Measurements from ENCODE around the gene RMI2.
A peak's percentile ranks its signal among the peaks of the same experiment; 100 is the strongest.

Gene RMI2

DNA sequence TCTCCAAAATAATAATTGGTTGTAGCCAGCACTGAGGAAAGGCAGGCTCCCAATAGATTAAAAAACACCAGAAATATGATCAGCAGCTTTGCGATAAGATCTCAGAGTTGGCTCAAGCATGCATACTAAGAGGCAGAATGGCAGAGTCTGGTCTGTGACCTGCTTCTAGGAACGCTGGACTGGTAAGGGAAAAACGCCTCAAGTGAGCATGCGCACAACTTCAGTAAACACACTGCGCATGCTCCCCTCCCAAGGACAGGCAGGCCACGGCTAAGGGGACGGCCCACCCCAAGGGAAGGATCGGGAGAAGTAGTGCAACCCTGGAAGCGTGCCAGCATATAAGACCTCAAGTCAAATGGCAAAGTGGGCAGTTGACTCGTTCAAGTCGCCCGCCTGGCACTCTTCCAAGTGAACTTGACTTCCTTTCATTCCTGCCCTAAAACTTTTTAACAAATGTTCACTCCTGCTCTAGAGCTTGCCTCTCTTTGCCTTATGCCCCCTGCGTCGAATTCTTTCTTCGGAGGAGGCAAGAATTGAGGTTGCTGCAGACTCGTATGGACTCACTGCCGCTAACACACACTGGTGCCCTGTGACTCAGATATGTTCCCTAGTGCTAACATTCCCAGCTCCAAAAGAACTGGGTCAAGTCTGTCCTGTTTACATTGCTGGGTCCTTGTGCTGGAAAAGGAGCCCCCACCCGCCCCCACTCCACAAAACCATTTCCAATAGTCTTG is 41.7 kb upstream of the RMI2 start:
- intact Hi-C loops (cut with micrococcal nuclease): no loop called here
- H3K9me3 Mint-ChIP-seq: no peaks in the 10 kb centered on the region
- H3K27ac Mint-ChIP-seq: no peak overlapping the region
- H3K27me3 Mint-ChIP-seq: peaks cover 30% of the 10 kb centered on the region
- H3K4me3 Mint-ChIP-seq: no peak overlapping the region
- H3K36me3 Mint-ChIP-seq (ENCODE audit: low read depth): no peaks in the 10 kb centered on the region
- peaks cover 52% of the 10 kb centered on the region for H3K4me1 Mint-ChIP-seq (ENCODE audit: low read depth)

DNA sequence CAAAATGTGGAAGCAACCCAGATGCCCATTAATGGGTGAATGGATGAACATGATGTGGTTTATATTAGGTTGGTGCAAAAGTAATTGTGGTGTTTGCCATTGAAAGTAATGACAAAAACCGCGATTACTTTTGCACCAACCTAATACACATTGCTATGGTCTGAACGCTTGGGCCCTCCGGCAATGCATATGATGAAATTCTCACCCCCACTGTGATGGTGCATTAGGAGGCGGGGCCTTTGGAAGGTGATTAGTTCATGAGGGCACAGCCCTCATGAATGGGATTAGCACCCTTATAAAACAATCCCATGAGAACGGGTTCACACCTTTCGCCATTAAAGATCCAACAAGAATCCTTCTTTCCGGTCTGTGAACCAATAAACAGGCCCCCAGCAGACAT is 38.9 kb upstream of the RMI2 start:
- Mint-ChIP-seq H3K27me3 (peaks cover 25% of the 10 kb centered on the region), H3K4me3 (no peak overlapping the region), H3K36me3 (ENCODE audit: low read depth) (no peaks in the 10 kb centered on the region), H3K9me3 (no peaks in the 10 kb centered on the region), H3K27ac (peak overlapping the region; percentile 56), H3K4me1 (ENCODE audit: low read depth) (peaks cover 72% of the 10 kb centered on the region)
- intact Hi-C loops (cut with micrococcal nuclease): loop anchor here (5.0 kb wide), 1 partner anchor 51 kb away; no protein-coding TSS in a partner anchor

DNA sequence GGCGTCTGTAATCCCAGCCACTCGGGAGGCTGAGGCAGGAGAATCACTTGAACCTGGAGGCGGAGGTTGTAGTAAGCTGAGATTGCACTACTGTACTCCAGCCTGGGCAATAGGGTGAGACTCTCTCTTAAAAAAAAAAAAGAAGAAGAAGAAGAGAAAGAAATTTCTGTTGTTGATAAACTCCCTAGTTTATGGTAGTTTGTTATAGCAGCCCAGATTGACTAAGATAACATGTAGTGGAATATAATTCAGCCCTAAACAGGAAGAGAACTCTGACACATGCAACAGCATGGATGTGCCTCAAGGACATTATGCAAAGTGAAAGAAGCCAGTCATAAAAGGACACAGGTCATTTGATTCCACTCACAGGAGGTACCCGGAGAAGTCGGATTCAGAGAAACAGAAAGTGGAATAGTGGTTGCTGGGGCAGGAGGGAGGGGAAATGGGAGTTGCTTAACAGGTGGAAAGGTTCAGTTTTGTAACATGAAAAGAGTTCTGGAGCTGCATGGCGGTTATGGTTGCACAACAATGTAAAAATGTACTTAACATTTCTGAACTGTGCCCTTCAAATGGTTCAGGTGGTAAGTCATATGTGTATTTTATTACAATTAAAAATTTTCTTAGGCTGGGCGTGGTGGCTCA is 38.1 kb upstream of the RMI2 start:
- intact Hi-C loops (cut with micrococcal nuclease): loop anchor here (5.0 kb wide), 1 partner anchor 50 kb away; no protein-coding TSS in a partner anchor
- H3K9me3 Mint-ChIP-seq: no peaks in the 10 kb centered on the region

DNA sequence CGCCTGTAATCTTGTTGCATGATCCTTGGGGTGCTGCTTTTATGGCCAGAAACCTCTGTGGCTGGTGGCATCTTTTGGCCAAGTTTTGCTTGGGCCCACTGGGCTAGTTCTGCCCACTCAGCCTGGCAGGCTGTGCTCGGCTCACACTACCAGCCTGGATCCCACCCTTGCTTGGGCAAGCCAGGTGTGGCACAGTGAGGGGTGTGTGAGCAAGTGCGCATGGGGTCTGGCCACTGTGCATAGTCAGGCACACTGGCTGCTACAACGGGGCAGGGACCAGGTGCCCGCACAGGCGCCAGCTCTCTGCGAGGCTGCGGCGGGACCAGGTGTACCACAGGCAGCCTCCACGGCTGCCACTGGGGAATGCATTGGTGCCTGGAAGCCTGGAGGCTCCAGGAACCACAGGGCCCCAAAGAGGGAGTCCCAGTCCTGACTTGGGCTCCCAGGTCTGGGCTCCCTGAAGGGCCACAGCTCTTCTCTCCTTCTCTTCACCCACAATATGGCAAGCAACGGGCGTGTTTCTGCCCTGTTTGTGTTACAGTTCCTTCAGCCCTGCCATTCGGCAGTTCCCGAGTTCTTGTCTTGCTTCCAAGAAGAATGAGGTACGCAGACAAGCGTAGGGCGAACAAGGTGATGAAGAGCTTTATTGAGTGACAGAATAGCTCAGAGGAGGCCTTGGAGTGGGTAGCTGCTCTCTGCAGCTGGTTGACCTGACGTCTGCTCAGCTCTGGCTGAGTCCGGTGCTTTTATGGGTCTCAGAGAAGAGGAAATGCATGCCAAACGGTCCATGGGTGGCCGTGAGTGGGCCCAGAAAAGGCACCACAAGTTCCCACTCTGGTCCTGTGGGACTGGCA is 37.4 kb upstream of the RMI2 start:
- H3K27me3 Mint-ChIP-seq: peaks cover 21% of the 10 kb centered on the region
- H3K9me3 Mint-ChIP-seq: no peaks in the 10 kb centered on the region
- H3K36me3 Mint-ChIP-seq (ENCODE audit: low read depth): no peaks in the 10 kb centered on the region
- peaks cover 87% of the 10 kb centered on the region for H3K4me1 Mint-ChIP-seq (ENCODE audit: low read depth)
- peak overlapping the region; percentile 56 for H3K27ac Mint-ChIP-seq
- no peak overlapping the region for H3K4me3 Mint-ChIP-seq
- intact Hi-C loops (cut with micrococcal nuclease): loop anchor here (5.0 kb wide), 1 partner anchor 49 kb away; no protein-coding TSS in a partner anchor

More for the DNA sequence above, 38.1 kb upstream of the RMI2 start:
- Mint-ChIP-seq H3K4me3 (no peak overlapping the region), H3K4me1 (ENCODE audit: low read depth) (peaks cover 79% of the 10 kb centered on the region), H3K36me3 (ENCODE audit: low read depth) (no peaks in the 10 kb centered on the region), H3K27me3 (peaks cover 23% of the 10 kb centered on the region), H3K27ac (peak overlapping the region; percentile 56)

DNA sequence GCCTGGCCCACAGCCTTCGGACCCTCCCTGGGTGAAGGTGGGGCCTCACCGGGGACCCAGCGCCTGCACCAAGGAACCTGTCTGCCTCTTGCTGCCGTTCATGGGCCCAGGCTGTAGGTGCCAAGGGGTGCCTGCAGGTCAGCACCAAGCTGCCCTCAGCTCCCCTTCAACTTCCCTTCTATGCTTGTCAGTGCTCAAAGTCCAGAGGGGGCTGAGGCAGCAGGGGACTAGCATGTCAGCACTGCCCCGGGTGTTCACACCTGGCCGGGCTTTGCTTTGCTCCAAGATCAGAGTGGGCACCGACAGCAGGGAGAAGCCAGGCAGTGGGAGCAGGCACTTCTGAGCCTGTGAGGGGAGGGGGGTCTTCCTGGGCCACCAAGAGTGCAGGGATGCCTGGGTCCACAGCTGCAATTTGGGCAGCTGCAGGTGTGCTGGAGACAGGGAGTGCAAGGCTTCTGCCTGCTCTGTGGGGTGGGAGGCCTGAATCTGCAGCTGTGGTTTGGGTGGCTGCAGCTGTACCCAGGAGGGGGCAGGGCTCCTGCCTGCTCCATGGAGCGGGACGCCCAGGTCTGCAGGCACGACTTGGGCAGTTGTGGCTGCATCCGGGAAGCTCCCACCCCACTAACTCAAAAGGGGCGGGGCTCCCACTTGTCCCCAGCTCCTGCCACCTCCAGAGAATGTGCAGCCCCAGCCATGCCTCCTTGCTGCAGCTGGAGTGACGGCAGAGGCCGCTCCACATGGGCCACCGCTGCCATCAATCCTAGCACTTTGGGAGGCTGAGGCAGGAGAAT is 36.6 kb upstream of the RMI2 start:
- Mint-ChIP-seq H3K36me3 (ENCODE audit: low read depth) (no peaks in the 10 kb centered on the region), H3K9me3 (no peaks in the 10 kb centered on the region), H3K4me3 (no peak overlapping the region), H3K27me3 (peaks cover 17% of the 10 kb centered on the region), H3K27ac (peak overlapping the region; percentile 56), H3K4me1 (ENCODE audit: low read depth) (peaks cover 87% of the 10 kb centered on the region)
- intact Hi-C loops (cut with micrococcal nuclease): loop anchor here (5.0 kb wide), 1 partner anchor 49 kb away; no protein-coding TSS in a partner anchor

DNA sequence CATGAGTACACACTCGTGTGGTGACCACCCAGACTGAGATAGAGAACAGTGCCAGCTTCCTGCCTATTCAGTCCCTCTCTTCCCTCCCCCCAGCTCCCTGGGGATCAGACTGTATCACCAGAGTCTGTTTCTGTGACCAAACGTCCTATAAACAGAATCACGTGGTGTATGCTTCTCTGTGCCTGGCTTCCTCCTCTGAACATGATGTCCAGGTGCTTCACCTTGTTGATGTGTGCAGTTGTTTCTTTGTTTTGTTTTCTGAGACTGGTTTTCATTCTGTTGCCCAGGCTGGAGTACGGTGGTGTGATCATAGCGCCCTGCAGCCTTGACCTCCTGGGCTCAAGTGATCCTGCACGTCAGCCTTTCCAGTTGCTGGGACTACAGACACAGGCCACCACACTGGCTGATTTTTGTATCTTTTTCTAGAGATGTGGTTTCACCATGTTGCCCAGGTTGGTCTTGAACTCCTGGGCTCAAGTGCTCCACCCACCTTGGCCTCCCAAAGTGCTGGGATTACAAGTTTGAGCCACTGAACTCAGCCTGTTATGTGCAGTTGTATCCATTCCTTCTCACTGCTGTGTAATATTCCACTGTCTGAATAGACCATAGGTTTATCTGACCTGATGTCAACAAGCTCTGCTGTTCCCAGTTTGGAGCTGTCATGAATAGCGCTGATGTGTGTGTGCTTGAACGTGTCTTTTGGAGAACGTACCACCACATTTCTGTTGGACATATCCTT is 35.2 kb upstream of the RMI2 start:
- H3K27me3 Mint-ChIP-seq: peaks cover 23% of the 10 kb centered on the region
- H3K4me1 Mint-ChIP-seq (ENCODE audit: low read depth): peaks cover 87% of the 10 kb centered on the region
- peak overlapping the region; percentile 83 for H3K27ac Mint-ChIP-seq
- no peaks in the 10 kb centered on the region for H3K9me3 Mint-ChIP-seq
- intact Hi-C loops (cut with micrococcal nuclease): loop anchor here (2.0 to 5.0 kb wide), 3 partner anchors 17 to 47 kb away; partner anchors contain the start of gene RMI2
- H3K36me3 Mint-ChIP-seq (ENCODE audit: low read depth): no peaks in the 10 kb centered on the region
- H3K4me3 Mint-ChIP-seq: no peak overlapping the region

DNA sequence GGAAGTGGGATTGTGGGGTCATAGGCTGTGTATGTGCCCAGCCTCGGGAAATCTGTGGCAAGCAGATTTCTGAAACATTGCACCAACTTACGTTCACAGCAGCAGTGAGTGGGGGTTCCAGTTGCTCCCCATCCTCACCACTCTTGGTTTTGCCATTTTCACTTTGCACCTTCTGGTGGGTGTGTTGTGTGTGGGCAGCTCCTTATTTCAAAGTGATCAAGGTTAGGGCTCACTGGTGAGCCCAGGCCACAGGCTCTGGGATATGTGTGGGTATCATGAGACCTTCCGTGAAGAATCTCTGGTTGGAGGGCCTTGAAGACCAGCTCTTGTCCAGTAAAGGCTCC is 34.7 kb upstream of the RMI2 start:
- Mint-ChIP-seq H3K27me3 (peaks cover 26% of the 10 kb centered on the region), H3K4me1 (ENCODE audit: low read depth) (peaks cover 88% of the 10 kb centered on the region), H3K27ac (peak overlapping the region; percentile 83), H3K36me3 (ENCODE audit: low read depth) (no peaks in the 10 kb centered on the region), H3K4me3 (no peak overlapping the region), H3K9me3 (no peaks in the 10 kb centered on the region)
- intact Hi-C loops (cut with micrococcal nuclease): loop anchor here (2.0 to 5.0 kb wide), 2 partner anchors 16 to 37 kb away; partner anchors contain the start of gene RMI2

DNA sequence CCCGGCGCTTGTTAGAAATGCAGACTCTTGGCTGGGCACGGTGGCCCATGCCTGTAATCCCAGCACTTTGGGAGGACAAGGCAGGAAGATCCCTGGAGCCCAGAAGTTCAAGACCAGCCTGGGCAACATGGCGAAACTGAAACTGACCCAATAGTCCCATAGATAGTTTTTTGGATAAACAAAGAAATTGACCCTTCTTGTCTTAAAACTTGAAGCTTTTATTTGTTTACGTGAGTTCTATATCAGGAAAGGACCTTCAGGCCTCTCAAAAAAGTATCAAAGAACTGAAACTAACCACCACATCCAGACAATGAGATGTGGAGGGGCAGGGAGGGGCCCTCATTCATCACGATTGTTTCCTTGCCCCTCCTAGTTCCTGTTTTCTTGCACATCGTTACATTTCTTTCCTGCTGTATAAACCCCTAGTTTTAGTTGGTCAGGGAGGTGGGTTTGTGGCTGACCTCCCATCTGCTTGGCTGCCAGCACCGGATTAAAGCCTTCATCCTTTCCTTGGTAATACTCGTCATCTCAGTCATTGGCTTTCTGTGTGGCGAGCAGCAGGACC is 34.2 kb upstream of the RMI2 start:
- H3K27ac Mint-ChIP-seq: peak overlapping the region; percentile 83
- H3K9me3 Mint-ChIP-seq: no peaks in the 10 kb centered on the region
- H3K4me1 Mint-ChIP-seq (ENCODE audit: low read depth): peaks cover 88% of the 10 kb centered on the region
- no peaks in the 10 kb centered on the region for H3K36me3 Mint-ChIP-seq (ENCODE audit: low read depth)
- peak overlapping the region; percentile 46 for H3K4me3 Mint-ChIP-seq
- H3K27me3 Mint-ChIP-seq: peaks cover 28% of the 10 kb centered on the region
- intact Hi-C loops (cut with micrococcal nuclease): loop anchor here (1.0 to 5.0 kb wide), 3 partner anchors 16 to 55 kb away; partner anchors contain the start of genes RMI2 and SOCS1

DNA sequence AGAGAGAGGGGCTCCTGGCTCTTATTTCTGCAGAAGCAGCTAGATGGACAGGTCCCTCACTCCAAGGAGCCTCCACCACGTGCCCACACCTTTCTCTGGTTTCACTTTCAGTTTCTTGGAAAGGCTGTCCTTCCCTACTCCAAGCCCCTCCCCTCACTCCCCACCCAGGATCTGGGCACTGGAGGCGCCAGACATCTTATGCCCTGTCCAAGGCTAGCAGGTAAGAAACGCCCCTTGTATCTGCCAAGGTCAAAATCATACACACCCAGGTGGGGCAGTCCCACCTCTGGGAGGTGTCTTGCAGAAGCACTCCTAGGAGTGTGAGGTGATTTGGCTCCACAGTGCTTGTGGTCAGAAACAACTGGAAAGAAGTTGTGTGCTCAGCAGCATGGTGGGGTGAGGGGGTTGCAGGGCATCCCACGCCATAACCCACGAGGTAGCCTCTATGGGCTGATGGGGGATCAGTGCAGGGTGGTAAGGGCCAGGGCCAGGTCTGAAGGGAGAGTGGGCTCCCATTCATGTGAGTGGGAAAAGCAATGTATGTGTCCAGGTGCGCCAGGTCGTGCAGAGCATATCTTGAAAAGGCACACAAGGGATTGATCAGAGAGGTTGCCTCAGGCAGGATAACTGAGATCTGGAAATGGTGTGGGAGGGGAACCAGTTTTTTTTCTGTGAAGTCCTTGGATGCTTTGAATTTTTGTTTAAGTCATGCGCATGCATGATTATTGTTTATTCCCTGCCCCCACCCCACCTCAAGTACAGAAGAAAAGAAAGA is 32.4 kb upstream of the RMI2 start:
- Mint-ChIP-seq H3K27ac (peak overlapping the region; percentile 83), H3K9me3 (no peaks in the 10 kb centered on the region), H3K4me3 (no peak overlapping the region), H3K4me1 (ENCODE audit: low read depth) (peaks cover 76% of the 10 kb centered on the region), H3K36me3 (ENCODE audit: low read depth) (no peaks in the 10 kb centered on the region), H3K27me3 (peaks cover 40% of the 10 kb centered on the region)
- intact Hi-C loops (cut with micrococcal nuclease): loop anchor here (5.0 kb wide), 1 partner anchor 34 kb away; the partner anchor contains the start of gene RMI2

DNA sequence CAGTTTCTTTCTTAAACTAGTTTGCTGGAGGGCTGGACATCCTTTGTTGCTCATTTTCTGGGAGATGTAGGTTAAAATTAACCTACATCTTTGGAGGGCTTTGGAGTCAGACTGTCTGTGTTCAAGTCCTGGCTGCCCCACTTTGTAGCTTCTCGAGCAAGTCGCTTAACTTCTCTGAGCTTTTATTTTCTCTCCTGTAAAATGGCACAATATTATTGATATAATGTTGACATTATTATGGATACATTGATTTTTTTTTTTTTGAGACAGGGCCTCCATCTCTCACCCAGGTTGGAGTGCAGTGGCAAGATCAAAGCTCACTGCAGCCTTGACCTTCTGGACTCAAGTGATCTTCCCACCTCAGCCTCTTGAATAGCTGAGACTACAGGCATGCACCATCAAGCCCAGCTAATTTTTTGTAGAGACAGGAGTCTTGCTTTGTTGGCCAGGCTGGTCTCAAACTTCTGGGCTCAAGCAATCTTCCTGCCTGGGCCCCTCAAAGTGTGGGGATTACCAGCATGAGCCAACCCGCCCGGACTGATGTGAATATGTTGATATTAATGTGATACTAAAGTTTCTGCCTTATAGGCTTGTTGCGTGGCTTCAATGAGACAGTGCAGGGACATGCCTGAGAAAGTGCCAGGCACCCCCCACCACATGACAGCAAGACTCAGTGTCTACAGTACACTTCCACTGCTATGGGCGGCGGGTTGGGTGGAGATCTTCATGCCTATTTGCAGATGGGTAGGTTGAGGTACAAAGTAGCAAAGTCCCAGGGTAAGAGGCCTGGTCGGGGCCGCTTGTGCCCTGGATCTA is 31.6 kb upstream of the RMI2 start:
- no peaks in the 10 kb centered on the region for H3K9me3 Mint-ChIP-seq
- H3K27me3 Mint-ChIP-seq: peaks cover 41% of the 10 kb centered on the region
- peaks cover 72% of the 10 kb centered on the region for H3K4me1 Mint-ChIP-seq (ENCODE audit: low read depth)
- H3K27ac Mint-ChIP-seq: peak overlapping the region; percentile 43
- H3K36me3 Mint-ChIP-seq (ENCODE audit: low read depth): no peaks in the 10 kb centered on the region
- intact Hi-C loops (cut with micrococcal nuclease): loop anchor here (5.0 kb wide), 1 partner anchor 34 kb away; the partner anchor contains the start of gene RMI2
- no peak overlapping the region for H3K4me3 Mint-ChIP-seq

DNA sequence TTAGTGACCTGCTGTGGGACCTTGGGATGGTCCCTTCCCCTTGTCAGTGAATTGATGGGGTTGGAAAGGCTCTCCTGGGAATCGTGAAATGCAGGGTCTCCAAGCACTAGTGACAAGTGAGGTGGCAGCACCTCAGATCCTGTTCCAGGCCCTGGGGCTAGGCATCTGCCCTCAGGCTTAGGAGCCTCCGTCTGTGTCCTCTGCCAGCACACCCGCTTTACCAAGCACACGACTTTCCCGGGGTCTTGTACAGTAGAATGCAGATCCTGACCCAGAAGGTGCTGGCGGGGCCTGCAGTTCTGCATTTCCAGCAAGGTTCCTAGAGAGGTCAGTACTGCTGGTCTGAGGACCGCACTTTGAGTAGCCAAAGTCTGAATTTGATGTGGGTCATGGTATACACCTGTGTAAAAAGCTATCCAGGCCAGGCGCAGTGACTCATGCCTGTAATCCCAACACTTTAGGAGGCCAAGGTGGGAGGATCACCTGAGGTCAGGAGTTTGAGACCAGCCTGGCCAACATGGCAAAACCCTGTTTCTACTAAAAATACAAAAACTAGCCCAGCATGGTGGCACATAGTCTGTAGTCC is 30.9 kb upstream of the RMI2 start:
- Mint-ChIP-seq H3K36me3 (ENCODE audit: low read depth) (no peaks in the 10 kb centered on the region), H3K9me3 (no peaks in the 10 kb centered on the region), H3K27me3 (peaks cover 43% of the 10 kb centered on the region), H3K27ac (peak overlapping the region; percentile 43), H3K4me3 (no peak overlapping the region), H3K4me1 (ENCODE audit: low read depth) (peaks cover 69% of the 10 kb centered on the region)
- intact Hi-C loops (cut with micrococcal nuclease): loop anchor here (5.0 kb wide), 1 partner anchor 33 kb away; the partner anchor contains the start of gene RMI2

All from dendritic cell treated with granulocyte-macrophage colony-stimulating factor and Interleukin-4, amounts not matched to agents 40 ng/mL and 50 ng/mL, for 4 days (primary cell).